Stimulated activated CD4-positive, alpha-beta T cell treated with anti-CD3 and anti-CD28 coated beads, Interleukin-4, amount 100 ng/mL, for 4 hours (primary cell): ENCODE data around the gene C10orf67.
A peak's percentile ranks its signal among the peaks of the same experiment; 100 is the strongest.

Experiments
- DNase-seq, 2 experiments: peaks; one replicate each; pipeline ENCODE4 v3.0.0-alpha.2; 2020

C10orf67 gene

DNA sequence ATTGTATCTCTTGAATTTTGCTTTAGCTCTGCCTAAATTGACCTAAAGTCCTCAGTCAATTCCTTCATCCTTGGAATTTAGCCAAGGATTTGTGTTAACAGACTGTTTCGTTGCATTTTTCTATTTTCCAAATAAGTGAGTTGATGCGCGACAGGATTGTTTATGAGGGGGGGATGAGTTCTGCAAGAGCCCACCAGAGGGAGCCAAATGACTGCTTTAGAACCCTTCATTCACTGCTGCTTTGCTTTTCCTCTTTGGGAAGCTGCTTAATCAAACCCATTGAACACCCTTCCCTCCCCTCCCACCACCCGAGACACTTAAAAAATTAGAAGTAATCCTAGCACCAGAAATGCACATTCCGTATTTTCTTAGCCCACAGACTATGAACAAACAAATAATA lies 186.2 kb downstream of the C10orf67 start:
- DNase-seq, result peak; percentile 9 to 20

DNA sequence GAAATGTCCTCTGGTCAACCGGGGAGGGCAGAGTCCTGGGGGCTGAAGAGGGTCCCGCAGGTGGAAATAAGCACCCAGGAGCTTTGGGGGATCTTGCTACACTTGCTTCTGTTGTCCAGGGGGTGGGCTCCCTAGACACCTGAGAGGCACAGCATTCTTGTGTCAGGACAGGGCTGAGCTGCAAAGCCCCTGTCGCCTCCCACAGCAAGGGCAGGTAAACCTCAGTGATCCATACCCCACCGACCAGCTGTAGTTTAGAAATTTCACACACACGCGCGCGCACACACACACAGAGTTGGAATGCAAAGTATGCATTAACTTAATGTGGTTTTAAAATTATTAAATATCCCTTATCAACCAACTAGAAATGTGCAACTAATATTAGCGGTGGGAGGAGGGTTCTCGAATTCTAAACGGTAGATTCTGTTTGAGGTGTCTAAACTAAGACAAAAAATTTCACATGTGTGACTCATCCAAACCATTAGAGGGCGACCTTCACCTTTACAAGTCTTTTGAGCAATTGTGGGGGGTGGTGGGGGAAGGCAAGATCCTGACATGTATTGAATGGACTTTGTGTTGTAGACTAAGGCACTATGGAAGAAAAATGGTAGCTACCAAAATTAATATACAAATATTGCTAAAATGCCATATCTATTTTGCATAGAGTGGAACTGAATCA lies 186.8 kb downstream of the C10orf67 start:
- DNase-seq, result no peak

DNA sequence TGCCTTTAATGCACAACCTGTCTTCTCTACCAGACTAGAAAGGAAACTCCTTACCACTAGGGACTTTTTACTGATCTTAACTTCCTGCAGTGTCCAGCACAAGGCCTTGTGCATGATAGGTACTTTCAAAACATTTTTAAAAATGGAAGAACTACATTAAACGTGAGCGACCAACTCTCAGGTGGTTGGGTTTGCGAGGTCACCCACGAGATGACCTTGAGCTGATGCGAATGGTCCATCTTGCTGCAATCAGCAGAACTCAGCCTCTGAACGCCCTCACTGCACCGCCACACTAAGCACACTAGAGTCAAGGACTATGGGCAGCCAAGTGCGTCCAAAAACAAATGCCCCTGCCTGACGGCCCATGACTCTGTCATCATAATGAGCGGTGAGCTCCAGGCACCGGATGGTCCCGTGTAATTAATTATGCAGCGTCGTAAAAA lies 187.3 kb downstream of the C10orf67 start:
- no peak for DNase-seq

DNA sequence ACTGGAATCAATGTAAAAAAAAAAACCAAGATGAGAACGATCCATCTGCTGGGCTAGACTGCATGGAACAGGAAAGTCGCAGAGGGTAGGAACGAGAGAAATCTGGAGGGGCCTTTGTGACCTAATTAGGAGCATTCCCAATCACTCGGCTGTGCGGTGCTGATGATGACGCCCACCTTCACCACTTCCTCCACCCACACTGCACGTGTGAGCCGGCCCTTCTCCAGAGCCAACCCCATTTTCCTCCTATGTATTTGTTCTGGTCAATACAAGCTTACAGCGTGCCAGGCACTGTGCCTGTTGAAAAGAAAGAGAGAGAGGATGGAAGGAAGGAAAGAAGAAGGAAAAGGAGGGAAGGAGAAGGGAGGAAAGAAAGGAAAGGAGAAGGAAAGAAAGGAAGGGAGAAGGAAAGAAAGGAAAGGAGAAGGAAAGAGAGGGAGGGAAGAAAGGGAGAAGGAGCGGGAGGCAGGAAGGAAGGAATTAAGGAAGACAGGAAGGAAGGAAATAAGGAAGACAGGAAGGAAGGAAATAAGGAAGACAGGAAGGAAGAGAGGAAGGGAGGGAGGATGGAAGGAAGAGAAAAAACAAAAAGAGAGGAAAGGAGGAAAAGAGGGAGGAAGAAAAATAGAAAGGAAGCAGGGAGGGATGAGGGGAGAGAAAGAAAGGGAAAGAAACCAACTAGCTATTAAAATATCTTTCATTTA lies 188.0 kb downstream of the C10orf67 start:
- no peak for DNase-seq

DNA sequence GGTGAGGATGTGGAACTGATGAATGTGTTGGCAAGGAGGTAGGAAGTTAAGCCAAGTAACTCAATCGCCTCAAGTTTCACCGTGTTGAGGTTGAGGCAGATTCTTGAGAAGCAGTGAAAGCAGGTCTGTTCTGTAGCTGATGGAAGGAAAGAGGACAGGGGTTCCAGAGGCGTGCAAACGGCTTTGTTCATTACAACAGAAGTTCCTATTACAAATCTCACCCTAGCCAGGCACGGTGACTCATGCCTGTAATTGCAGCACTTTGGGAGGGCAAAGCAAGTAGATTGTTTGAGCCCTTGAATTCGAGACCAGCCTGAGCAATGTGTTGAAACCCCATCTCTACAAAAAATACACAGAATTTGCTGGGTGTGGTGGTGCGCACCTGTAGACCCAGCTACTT lies 189.4 kb downstream of the C10orf67 start:
- DNase-seq, result no peak
